ENCODE data around the gene SMIM17. TPM values are rescaled to one million over a fixed set of nuclear protein-coding genes. Genes with fewer than 3 reads are reported as not detected.
"Not testable (repeated sequence)": the region's sequence is repeated elsewhere in the genome, so short reads cannot be mapped to it uniquely, and the experiment has no call there.

SMIM17 gene
- total RNA-seq, 1 experiment from 2014 or later, result not detected

DNA sequence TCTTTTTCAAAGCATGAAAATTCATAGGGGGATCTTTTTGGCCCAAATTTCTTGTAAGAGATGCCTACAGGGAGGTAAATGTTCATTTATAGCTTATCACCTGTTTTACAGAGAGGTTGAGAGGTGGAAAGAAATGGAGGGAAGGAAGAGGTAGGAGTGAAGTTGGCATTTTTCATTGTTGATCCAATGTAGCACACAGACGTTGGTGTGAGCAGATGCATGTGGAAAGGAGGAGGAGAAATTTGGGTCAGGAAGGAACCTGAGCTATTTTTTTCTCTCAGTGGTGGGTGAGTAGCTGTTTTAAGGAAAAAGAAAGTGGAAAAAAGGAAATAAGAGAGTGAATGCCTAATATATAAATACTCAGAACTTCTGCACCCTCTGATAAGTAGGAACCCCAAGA, 9.9 kb upstream of the SMIM17 start:
- peaks cover 19% of the 10 kb centered on the region for H3K9me3 ChIP-seq
- no peaks in the 10 kb centered on the region for H3K36me3 ChIP-seq
- no peaks in the 10 kb centered on the region for H3K27me3 ChIP-seq
- DNase-seq, result no peak
- no peak overlapping the region for H3K4me3 ChIP-seq

DNA sequence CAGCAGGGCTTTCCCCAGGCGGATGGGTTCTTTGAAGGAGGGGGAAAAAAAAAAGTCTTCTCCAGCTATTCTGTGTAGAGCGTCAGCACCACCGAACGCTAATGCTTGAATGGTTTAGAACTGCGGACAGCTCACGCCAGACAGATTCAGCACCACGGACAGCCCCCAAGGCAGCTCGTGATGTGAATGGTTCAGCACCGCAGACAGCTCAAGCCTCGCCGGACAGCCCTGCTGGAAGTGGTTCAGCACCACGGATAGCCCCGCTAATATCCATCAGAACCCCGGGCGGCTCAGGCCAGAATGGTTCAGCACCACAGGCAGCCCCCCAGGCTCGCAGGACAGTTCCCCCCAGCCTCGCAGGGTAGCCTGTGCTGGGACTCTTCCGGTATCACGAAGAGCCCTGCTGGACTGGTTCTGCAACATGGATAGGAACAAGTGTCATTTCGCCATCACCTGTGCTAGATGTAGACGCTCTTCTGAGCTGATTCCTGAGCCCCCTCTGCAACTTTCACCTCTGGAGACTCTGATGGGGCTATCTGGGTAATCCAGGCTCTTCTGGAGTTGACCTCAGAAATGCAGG, 4.9 kb upstream of the SMIM17 start:
- no peaks in the 10 kb centered on the region for H3K36me3 ChIP-seq
- peak; percentile 72 for DNase-seq
- peaks cover 25% of the 10 kb centered on the region for H3K9me3 ChIP-seq
- no peaks in the 10 kb centered on the region for H3K27me3 ChIP-seq
- no peak overlapping the region for H3K4me3 ChIP-seq

DNA sequence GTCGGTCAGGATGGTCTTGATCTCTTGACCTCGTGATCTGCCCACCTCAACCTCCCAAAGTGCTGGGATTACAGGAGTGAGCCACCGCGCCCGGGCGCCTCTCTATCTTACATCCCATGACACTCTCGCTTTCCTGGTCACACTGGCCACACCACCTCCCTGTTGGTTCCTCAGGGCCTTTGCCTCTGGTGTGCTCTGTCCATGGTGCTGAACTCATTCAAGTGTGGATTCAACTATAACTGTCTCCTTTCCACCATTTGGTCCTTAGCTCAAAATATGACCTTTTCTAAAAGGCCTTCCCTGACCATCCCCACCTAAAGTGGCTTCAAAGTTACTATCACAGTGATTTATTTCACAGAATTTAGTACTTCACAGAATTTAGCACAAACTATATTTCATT, 3.7 kb upstream of the SMIM17 start:
- DNase-seq, result no peak
- H3K27me3 ChIP-seq, result no peaks in the 10 kb centered on the region
- H3K36me3 ChIP-seq, result no peaks in the 10 kb centered on the region
- peaks cover 18% of the 10 kb centered on the region for H3K9me3 ChIP-seq
- H3K4me3 ChIP-seq, result no peak overlapping the region

DNA sequence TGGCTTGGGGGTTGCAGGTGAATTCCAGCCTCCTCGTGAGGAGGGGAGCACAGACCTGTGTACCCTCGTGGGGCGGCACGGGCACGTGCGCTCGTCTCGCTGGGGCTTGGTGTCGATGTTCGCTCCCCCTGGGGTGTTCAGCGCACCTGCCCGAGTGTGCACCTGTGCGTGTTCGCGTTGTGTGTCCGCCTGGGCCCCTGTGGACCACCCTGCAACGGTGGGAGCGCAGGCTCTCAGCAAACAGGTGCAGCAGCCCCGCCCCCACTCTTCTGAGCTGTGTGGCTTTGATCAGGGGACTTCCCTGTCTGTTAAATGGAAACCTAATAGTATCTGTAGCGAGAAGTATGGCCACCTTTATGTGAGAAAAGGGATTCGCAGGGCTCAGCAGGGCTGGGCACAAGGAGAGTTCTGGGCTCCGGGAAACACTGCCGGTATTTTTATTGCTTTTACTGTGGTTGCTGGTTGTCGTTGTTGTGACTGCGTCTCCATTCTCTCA, 549 bp downstream of the SMIM17 start:
- no peak for DNase-seq
- Histone ChIP-seq H3K36me3 (no peaks in the 10 kb centered on the region), H3K9me3 (peaks cover 8% of the 10 kb centered on the region; the same call in 1 of the 2 replicates), H3K27me3 (no peaks in the 10 kb centered on the region), H3K4me3 (no peak overlapping the region)

DNA sequence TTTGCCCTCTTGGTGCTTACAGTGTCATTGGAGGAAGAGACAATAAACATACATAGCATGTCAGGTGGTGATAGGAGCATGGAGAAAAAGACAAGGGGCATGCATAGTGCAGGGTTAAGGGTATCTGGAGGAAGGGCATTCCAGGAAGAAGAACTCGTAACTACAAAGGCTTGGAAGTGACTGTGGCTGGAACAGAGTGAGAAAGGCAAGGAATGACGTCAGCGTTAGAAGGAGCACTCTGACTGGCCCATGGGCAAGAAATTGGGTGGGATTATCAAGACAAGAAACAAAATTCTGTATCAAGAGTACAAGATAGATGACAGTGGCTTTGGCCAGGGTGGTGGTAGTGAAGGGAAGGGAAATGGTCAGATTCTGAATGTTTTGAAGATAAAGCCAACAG, 11.2 kb downstream of the SMIM17 start:
- Histone ChIP-seq H3K27me3 (no peaks in the 10 kb centered on the region), H3K4me3 (no peak overlapping the region), H3K9me3 (no peaks in the 10 kb centered on the region), H3K36me3 (no peaks in the 10 kb centered on the region)
- no peak for DNase-seq

DNA sequence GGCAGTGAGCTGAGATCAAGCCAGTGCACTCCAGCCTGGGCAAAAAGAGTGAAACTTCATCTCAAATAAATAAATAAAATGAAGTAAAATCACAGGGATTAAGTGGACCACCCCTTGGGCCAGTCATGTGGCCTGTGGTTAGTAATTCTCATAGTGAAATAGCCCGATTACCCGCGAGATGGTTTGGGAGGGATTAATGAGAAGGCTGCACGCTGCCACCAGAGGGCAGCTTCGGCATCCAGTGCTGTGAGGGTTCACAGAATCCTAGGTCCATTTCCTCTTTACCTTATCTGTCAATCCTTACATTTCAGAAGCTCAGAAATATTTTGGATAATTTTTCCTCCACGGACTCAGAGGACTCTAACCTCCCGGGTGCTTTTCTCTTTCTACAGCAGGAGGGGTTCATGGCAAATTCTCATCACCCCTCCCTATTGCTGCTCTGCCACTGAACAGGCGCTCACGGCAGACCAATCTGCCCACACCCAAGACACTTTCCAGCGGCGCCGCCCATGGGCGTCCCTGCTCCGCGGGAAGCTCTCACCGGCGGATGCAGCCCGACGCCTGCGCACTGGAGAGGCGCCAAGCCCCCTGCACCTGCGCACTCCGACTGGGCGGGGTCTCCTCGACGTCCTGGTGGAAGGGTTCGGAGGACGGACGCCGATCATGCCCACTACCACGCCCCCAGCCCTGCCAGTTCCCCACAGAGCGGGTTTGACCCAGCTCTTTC, 17.6 kb downstream of the SMIM17 start:
- Histone ChIP-seq H3K27me3 (no peaks in the 10 kb centered on the region), H3K4me3 (no peak overlapping the region), H3K36me3 (no peaks in the 10 kb centered on the region), H3K9me3 (no peaks in the 10 kb centered on the region; the same call in 1 of the 2 replicates)
- DNase-seq, result no peak

DNA sequence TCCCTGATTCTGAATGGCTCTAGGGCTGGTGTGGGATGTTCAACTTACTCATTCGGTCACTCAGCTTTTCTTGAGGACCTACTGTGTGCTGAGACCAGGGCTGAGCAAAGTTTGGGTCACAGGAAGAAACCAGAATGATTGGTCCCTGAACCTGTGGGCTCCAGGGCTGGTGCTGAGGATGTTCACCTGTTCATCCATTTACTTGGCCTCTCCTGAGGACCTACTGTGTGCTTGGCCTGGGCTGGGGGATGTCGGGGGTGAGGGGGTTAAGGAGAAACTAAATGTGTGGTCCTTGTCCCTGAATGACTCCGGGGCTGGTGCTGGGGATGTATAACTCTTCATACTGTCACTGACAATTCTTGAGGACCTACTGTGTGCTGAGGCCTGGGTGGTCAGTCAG, 18.3 kb downstream of the SMIM17 start:
- Histone ChIP-seq H3K4me3 (no peak overlapping the region), H3K27me3 (no peaks in the 10 kb centered on the region), H3K9me3 (no peaks in the 10 kb centered on the region; the same call in 1 of the 2 replicates), H3K36me3 (no peaks in the 10 kb centered on the region)
- no peak for DNase-seq

DNA sequence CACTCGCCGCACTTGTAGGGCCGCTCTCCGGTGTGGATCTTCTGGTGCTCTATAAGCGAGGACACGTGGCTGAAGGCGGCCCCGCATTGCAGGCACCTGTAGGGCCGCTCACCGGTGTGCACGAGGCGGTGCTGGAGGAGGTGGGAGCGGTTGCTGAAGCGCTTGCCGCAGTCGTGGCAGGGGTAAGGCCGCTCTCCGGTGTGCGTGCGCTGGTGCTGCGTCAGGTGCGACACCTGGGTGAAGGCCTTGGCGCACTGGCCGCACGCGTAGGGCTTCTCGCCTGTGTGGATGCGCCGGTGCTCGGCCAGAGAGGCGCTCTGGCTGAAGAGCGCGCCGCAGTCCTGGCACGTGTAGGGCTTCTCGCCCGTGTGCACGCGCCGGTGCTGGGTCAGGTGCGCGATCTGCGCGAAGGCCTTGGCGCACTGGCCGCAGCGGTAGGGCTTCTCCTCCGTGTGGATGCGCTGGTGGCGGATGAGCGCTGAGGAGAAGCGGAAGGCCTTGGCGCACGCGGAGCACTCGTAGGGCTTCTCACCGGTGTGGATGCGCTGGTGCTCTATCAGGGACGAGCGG, 21.1 kb downstream of the SMIM17 start:
- no peak for DNase-seq
- no peaks in the 10 kb centered on the region; the same call in 1 of the 2 replicates for H3K9me3 ChIP-seq
- H3K4me3 ChIP-seq, result no peak overlapping the region
- no peaks in the 10 kb centered on the region for H3K36me3 ChIP-seq
- H3K27me3 ChIP-seq, result no peaks in the 10 kb centered on the region

DNA sequence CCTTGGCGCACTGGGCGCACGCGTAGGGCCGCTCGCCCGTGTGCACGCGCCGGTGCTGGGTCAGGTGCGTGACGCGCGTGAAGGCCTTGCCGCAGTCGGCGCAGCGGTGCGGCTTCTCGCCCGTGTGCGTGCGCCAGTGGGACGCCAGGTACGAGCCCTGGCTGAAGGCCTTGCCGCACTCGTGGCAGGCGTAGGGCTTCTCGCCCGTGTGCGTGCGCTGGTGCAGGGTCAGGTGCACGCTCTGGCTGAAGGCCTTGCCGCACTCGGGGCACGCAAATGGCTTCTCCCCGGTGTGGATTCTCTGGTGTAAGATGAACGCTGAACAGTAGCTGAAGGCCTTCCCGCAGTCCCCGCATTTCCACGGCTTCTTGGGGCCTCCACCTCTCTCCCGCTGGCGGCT, 21.6 kb downstream of the SMIM17 start:
- no peak for DNase-seq
- no peak overlapping the region for H3K4me3 ChIP-seq
- H3K9me3 ChIP-seq, result no peaks in the 10 kb centered on the region; the same call in 1 of the 2 replicates
- H3K36me3 ChIP-seq, result no peaks in the 10 kb centered on the region
- H3K27me3 ChIP-seq, result no peaks in the 10 kb centered on the region

DNA sequence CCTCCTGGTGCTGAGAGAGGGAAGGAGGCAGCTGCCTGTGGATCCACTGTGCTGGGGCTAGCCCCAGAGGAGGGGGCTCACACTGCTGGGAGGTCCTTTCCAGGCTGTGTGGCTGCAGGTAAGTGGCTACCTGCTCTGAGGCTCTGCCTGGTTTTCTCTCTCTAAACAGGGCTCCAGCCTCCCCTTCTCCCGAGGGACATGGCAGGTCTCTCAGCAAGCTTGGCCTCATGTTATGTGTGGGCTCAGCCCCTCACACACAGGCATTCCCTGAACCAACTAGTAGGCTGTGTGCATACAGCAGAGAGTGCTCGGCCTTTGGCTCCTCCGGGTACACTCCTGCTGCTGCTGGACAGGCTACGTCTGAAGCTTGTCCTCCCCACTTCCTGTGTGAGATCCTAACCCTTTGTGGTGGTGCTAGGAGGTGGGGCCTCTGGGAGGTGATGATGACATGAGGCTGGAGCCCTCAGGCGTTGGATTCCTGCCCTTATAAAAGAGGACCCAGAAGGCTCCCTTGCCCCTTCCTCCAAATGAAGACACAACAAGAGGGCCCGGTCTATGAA, 24.4 kb downstream of the SMIM17 start:
- no peak overlapping the region for H3K4me3 ChIP-seq
- H3K27me3 ChIP-seq, result no peaks in the 10 kb centered on the region
- DNase-seq, result no peak
- no peaks in the 10 kb centered on the region for H3K36me3 ChIP-seq
- H3K9me3 ChIP-seq, result no peaks in the 10 kb centered on the region; the same call in none of the 2 replicates

DNA sequence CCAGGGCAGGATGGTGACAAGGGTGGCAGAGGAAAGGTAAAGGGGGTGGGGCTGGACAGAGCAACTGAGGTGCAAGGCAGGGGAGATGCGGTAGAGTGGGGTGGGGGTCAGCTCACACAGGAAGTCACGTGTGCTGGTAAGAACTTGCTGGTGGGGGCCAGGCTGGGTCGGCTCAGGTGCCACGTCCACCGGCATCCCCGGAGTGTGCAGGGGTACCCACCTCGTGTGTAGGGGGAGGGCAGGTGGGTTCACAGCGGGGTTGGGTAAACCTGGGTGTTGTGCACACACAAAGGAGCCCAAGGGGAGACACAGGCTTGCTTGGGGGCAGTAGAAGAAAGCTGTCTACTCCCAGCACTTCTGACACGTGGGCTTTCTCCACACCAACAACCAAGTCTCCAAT, 25.7 kb downstream of the SMIM17 start:
- DNase-seq, result no peak
- Histone ChIP-seq H3K9me3 (no peaks in the 10 kb centered on the region; the same call in none of the 2 replicates), H3K27me3 (no peaks in the 10 kb centered on the region), H3K36me3 (no peaks in the 10 kb centered on the region), H3K4me3 (no peak overlapping the region)

DNA sequence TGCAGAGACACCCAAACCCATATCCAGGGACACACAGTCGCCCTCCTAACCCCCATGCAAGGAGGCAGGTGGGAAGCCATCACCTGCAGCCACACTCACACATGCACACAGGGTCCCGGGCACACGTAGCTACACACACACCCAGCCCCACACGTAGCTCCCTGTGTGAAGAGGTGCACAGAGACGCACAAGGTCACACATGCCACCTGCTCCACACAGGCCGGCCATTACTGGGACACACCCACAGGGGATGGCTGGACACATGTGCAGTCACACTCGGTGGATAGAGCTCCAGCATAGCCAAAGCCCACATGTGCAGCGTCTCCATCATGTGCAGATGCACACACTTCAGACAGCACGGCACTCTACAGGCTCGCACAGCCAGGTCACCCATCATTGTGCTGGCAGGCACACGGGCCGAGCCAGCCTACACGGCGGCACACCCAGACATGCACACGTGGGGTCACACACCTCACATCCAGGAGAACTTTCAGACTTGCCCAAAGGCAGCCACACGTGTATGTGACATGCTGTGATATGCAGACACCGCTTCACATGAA, 27.5 kb downstream of the SMIM17 start:
- DNase-seq, result no peak
- no peak overlapping the region for H3K4me3 ChIP-seq
- no peaks in the 10 kb centered on the region; the same call in none of the 2 replicates for H3K9me3 ChIP-seq
- H3K27me3 ChIP-seq, result no peaks in the 10 kb centered on the region
- H3K36me3 ChIP-seq, result no peaks in the 10 kb centered on the region

DNA sequence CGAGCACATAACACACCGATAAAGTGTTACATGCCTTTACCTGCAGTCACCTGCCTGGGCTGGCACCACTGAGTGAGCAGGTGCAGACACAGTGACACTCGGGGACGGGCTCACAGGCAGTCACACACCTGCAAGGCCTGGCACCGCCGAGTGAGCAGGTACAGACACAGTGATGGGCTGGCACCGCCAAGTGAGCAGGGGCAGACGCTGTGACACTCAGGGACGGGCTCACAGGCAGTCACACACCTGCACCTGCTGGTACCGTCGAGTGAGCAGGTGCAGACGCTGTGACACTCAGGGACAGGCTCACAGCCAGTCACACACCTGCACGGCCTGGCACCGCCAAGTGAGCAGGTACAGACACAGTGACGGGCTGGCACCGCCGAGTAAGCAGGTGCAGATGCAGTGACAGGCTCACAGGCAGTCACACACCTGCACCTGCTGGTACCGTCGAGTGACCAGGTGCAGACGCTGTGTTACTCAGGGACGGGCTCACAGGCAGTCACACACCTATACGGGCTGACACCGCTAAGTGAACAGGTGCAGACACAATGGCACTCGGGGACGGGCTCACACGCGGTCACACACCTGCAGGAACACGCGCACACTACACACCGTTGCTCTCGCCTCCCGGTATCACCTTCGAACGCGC, 28.1 kb downstream of the SMIM17 start:
- no peak for DNase-seq
- H3K4me3 ChIP-seq, result no peak overlapping the region
- H3K27me3 ChIP-seq, result no peaks in the 10 kb centered on the region
- no peaks in the 10 kb centered on the region for H3K36me3 ChIP-seq
- H3K9me3 ChIP-seq, result no peaks in the 10 kb centered on the region; the same call in none of the 2 replicates

DNA sequence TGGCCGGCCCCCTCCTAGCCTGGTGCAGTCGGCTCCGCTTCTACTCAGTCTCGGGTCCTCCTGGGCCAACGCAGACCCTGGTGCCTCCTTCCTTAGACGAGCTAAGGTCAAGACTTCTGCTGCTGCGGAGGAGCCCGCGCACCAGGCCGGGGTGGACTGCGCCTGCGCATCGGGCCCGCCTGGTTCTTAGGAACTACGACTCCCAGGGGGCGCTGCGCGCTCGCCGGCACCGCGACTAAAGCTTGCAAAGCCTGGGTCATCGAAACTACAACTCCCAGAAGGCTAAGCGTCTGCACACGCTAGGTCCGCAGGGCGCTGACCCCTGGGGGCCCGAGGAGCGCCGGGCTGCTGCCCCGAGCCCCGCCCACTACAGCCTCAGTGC, 28.6 kb downstream of the SMIM17 start, which contains the start of gene ZNF835:
Gene ZNF835 (minus strand): TSS at position 145 of the 382 bp plus-strand sequence. CDS start 6,559 bp downstream, outside the sequence.
- Histone ChIP-seq H3K36me3 (no peaks in the 10 kb centered on the region), H3K27me3 (no peaks in the 10 kb centered on the region), H3K4me3 (no peak within 1 kb of the TSS), H3K9me3 (no peaks in the 10 kb centered on the region; the same call in none of the 2 replicates)
- no peak for DNase-seq

DNA sequence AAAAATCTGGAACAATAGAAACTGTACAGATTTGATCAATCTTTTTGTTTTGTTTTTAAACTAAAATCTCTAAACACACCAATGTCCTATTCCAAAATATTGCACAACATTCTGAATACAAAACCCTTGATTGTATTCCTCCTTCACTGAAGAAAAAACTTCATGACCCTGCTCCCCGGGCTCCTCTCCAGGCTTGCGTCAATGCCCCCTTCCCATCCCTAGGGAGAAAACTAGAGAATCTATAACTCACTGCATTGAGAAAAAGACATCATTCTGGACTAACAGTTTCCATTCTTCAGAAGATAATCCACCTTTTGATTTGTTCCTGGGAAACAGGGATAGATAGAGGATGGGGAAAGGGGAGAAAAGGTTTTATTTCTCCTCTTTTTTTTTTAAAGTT, 29.7 kb downstream of the SMIM17 start:
- H3K9me3 ChIP-seq, H3K4me3 ChIP-seq, DNase-seq, H3K36me3 ChIP-seq, H3K27me3 ChIP-seq: not testable (repeated sequence)

DNA sequence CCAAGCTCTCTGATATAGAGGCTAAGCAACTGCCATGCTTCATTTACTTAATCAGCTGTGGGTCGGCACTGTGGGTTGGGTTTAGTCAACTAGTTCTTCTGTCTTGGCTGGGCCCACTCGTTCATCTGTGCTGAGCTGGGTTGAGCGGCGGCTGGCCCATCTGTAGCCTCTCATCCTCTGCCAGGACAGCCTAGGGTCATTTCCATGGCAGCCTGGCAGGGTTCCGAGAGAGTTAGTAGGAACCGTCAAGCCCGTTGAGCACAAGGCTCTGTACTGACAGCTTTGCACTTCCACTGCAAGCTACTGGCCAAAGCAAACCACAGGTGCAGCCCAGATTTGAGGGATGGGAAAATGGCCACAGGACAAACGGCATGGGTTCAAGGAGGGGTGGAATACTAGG, 35.2 kb downstream of the SMIM17 start:
- Histone ChIP-seq H3K9me3 (no peaks in the 10 kb centered on the region), H3K4me3 (no peak overlapping the region), H3K27me3 (no peaks in the 10 kb centered on the region), H3K36me3 (no peaks in the 10 kb centered on the region)
- DNase-seq, result no peak

Measured in MG63 (cell line).